Central memory CD4-positive, alpha-beta T cell (primary cell): Measurements from ENCODE around the gene AIFM2.
"Not testable (repeated sequence)": the region's sequence is repeated elsewhere in the genome, so short reads cannot be mapped to it uniquely, and the experiment has no call there.

Experiments
- DNase-seq: peaks from one replicate; pipeline ENCODE4 v3.0.0; 2022
- total RNA-seq, 3 experiments: gene quantifications; one replicate each; lab custom pipeline; 2026; lab: John Stamatoyannopoulos, UW

Gene AIFM2
- 5.6 to 27.2 (median 9.6) reads per million in 3 experiments for total RNA-seq

DNA sequence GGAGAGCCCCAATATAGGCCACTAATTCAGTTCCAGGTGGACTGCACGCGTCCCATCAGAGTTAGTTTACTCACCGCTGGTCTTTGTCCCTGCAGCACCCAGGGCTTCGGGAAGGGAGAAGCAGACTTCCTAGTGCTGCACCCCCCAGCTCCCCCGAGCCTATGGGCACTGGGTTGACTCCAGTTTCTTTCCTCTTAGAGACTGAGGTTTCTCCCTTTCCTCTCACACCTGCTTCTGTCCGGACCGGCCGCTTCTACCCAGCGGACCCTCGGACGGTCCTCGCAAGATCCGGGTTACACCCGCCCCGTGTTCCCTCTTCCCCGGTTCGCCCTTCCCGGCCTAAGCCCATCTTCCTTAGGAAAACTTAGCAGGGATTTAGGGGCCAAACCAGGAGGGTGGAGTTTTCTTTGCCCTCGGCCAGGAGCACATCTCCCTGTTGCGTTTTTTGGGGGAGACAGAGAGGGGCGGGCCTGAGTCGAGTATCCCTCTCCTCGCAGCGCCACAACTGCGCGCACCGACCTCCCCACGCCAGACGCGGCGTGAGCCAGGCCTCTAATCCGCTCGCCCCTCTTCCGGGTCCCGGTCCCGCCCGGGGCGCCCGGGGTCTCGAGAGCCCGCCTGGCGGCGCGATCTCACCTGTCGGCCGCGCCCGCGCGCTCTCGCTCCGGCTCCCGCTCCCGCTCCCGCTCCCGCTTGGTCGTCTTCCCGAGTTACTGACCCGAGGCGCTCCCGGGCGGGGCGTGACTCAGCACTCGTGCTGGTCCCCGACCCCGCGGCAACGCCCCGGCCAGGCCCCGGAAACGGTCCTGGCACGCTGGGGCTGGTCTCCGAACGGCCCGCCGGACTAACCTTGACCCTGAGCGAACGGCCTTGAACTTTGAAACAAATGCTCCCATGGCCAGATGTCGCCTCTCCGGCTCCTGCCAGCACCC is at the start of gene AIFM2:
AIFM2 (minus strand) TSS at position 728 of the 932 bp plus-strand sequence. CDS start 8,741 bp downstream, outside the sequence.
- no peak for DNase-seq

GRCh38 chr10:70179209-70179608 is 46.6 kb upstream of the AIFM2 start:
- DNase-seq, result not testable (repeated sequence)

GRCh38 chr10:70178139-70178725 is 45.6 kb upstream of the AIFM2 start:
- DNase-seq, result no peak

- no peak for DNase-seq
These were observed 43.8 kb upstream of the AIFM2 start for GRCh38 chr10:70176441-70176840.

- no peak for DNase-seq
These were observed 42.9 kb upstream of the AIFM2 start for GRCh38 chr10:70175516-70175915.

DNA sequence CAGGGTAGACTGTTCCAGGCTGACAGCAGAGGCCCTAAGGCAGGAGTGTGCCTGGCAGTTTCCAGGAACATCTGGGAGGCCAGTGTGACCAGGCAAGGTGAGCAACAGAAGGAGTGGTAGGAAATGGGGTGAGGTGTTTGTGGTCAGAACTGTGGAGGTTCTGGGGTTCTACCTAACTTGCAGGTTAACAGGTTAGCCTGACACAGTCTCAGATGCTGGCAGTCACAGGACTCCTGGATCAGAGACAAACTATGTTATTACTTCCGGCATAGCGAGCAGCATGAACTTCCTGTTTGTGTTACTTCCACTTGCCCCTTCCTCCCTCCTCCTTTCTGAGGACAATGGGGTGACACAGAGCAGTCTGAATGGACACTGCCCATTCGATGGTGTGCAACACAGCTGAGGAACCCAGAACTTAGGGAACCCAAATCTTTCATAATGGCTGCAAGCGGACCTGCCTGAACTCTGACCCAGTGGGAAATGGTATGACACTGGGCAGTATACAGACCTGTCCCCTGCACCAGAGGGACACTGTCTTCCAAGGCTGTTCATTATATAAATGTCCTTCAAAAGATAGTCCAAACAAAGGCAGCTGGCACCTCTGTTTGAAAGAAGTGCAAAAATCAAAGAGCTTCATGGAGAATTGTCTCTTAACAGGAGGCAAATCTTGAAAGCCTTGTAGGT is 41.6 kb upstream of the AIFM2 start:
- DNase-seq, result peak; percentile 54

DNA sequence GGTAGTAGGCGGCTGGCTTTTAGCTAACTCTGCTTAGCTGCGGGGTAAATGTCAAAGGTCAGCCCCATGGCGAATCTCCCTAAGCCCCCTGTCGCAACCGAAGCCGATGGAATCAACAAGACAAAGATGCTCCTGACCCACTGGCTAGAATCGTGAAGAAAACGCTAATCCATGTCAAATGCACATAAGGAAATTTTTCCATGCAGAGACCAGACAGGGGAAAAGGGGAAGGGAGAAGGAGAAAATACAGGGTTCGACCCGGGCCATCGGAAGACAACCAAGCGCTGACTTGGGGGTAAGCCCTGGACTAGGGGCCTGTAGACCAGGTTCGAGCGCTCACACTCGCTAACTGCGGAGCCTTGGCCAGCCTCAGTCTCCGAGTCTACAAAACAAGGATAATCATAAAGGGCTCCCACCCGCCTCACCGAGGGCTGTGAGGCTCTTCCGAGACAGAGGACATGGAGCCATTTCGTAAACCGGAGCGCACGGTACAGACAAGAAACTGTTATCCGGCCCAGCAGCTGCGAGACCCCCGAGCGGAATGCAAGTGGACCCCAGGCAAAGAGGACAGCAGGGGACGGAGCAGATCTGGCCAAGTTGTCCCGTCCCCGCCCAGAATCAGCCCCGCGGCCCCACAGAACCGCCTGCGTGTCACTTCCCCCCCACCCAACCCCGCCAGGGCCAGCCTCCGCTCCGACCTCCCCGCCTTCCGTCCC is 37.2 kb upstream of the AIFM2 start:
- no peak for DNase-seq

DNA sequence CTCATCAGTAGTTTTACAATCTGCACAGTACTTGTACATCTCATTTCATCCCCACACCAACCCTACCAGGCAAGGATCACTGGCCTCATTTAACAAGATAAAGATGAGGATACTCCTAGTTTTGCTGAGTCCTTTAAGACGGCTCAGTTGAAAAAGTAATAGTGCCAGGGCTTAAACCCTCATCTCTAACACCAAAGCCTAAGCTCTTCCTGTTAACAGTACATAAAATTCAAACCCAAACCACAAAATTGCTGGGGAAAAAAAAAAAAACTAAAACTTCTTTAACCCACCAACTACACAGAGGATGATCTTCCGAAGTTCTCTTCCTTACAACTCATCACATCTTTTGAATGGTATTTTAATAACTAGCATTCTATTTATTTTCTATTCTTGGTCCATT is 36.4 kb upstream of the AIFM2 start:
- DNase-seq, result peak; percentile 63

GRCh38 chr10:70167246-70167645 is 34.6 kb upstream of the AIFM2 start:
- no peak for DNase-seq

DNA sequence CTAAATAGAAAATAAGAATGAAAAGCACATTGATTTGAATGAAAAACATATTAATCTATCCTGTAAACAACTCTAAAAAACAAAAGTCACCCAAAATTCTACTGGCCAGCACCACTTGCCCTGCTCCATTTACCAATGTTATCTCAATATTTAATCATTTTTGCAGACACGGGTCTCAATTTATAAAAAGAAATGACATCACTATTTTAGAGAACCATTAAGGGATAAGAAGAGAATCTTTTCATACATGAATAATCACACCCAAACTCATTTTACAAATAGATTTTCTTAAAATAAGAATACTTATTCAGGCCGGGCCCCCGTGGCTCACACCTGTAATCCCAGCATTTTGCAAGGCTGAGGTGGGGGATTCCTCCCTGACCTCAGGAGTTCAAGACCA is 33.8 kb upstream of the AIFM2 start:
- no peak for DNase-seq

GRCh38 chr10:70164163-70164562 is 31.5 kb upstream of the AIFM2 start:
- DNase-seq, result no peak

- DNase-seq, result no peak
These were observed 30.8 kb upstream of the AIFM2 start for GRCh38 chr10:70163448-70163847.

GRCh38 chr10:70162892-70163201 is 30.2 kb upstream of the AIFM2 start:
- peak; percentile 68 for DNase-seq

- no peak for DNase-seq
These were observed 29.7 kb upstream of the AIFM2 start for GRCh38 chr10:70162151-70162891.

GRCh38 chr10:70160798-70161197 is 28.2 kb upstream of the AIFM2 start:
- DNase-seq, result no peak

DNA sequence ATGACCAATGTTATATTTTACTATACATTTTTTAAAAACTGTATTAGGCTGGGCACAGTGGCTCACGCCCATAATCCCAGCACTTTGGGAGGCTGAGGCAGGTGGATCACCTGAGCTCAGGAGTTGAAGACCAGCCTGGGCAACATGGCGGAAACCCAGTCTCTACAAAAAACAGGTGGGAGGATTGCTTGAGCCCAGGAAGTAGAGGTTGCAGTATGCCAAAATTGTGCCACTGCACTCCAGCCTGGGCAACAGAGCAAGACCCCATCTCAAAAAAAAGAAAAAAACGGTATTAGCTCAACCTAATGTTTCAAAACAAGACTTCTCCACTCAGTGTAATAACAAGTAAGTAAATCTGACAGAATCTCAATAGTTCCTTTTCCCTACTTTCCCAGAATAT is 26.7 kb upstream of the AIFM2 start:
- DNase-seq, result not testable (repeated sequence)

DNA sequence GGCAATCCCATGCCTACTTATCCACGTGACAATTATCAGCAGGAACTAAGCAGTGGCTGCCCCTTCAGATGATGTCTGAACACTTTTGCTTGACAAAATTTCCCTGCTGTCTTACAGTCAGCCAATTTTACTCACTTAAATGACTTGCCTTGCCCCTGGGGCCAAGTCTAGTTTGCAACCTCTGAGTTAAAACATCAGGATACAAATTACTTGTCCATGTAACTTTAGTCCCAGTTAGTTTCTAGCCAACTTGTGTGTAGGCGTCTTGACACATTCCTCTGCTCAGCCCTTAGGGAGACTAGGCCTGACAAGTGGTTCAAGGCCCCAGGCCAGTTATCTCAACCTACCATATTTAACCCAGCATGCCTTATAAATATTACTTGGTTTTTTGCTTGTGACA is 25.5 kb upstream of the AIFM2 start:
- no peak for DNase-seq

- no peak for DNase-seq
These were observed 22.7 kb upstream of the AIFM2 start for GRCh38 chr10:70155255-70155838.

DNA sequence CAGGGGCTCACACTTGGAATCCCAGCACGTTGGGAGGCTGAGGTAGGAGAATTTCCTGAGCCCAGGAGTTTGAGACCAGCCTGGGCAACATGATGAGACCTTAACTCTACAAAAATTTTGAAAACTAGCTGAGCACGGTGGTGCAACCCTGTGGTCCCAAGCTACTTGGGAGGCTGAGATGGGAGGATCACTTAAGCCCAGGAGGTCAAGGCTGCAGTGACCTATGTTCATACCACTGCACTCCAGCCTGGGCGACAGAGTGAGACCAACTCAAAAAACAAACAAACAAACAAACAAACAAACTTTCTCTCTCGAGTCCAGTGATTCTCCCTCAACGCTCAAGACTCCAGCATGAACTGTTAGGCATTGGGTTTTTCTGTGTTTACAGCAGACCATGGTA is 15.9 kb upstream of the AIFM2 start:
- no peak for DNase-seq

- DNase-seq, result no peak
These were observed 14.6 kb upstream of the AIFM2 start for GRCh38 chr10:70147259-70147625.

GRCh38 chr10:70146489-70147258 is 14.0 kb upstream of the AIFM2 start, which contains the start of gene TYSND1:
Gene TYSND1 (minus strand): TSS chr10:70146700. CDS start chr10:70146586, 114 bp downstream.
- peak; percentile 91 for DNase-seq
